GM19043 (cell line): ENCODE data around the gene TNC.

Experiments
- ATAC-seq: cut with Tn5 transposase; IDR thresholded peaks from one replicate; pipeline ENCODE4 v1.9.1; 2021; ENCODE audit warnings: low read depth; ENCODE audit not compliant: unreplicated experiment

TNC gene

DNA sequence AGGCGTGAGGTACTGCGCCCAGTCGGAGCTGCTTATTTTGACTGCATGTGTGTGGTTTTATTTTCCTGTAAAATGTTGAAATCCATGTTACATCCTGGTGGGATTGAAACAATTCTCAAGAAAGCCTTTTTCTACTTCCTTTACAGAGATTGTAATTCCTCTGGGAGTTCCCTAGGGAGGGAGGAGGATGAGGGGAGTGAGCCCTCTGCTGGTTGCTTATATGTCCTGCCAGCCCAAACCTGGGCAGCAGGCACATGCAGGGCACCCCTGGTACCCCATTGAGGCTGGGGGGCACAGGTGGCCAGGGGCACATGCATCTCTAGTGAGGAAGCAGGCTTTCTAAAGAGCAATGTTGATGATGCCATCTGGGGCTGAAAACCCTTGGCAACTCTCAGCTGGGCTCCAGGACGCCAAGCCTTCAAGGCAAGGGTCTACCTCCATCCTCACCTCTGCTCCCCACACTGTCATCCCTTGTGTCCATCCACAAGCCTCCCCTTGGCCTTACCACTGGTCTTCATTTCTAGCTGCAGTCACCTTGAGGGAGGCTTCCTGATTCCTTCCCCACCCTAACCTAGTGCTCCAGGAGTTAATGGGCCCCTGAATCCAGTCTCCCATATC lies 102.8 kb downstream of the TNC start:
- no peak for ATAC-seq

DNA sequence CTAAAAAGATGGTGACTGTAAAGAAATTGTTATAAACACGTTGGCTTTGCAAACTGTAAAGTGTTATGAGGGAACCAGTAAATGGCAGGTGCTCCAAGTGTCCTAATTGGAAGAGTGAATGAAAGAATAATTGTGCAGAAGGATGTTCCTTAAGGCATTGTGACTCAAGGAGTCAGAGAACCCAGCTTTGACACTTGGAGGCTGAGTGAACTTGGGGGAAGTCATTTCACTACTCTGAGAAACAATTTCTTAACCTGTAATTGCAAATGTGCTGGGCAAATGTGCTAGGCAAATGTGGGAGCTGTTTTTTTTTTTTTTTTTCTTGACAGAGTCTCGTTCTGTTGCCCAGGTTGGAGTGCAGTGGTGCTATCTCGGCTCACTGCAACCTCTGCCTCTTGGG lies 103.5 kb downstream of the TNC start:
- ATAC-seq, result no peak

DNA sequence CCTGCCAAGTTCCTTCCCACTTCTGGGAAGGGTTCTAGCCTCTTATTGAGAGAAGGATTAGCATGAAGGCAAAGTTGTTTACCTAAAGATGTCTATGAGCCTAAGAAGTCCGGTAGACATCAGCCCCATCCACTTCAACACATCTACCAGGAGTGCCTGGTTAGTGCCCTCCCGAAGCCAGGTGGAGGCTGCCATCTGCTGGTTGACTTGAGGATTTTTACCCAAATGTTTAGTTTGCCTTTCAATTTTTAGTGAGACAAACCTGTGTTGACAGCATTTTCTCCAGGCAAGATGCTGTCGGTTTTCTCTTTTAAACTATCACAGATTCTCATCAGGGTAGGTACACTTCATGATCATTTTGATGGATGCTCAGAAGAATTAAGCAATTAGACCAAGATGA lies 104.0 kb downstream of the TNC start:
- ATAC-seq, result no peak

DNA sequence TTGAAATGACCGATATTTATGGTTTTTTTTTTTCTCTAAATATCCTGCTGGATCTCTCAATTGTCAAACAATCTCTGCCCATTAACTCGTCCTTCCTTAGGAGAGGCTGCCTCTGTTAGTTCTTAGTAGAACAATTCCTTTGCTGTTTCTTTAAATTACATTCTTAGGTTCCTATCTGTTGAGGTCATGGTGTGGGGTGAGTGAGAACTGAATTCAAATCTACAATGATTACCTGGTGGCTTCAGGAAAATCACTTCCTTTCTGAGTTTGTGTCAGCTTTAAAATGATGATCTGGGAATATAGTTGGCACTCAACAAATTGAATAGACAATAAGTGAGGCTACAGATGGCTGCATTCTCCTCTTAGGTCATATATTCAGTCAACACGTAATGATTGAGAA lies 105.5 kb downstream of the TNC start:
- no peak for ATAC-seq

DNA sequence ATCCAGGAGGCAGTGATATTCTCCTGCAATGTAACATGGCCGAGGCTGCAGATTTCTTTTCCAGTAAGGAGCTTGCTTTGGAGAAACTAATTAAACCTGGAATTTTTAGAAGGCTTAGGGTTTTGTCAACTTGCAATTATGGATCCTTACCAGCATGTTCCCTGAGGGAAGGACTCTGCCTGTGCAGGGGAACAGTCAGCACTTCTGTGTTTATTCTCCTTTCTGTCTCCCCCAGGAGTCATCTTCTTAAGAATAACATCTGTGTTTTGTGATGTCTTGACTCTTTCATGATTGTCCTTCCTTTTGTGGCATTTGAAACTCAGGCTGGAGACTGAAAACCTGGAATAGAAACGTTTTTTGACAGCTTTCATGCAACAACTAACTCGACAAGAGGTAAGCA lies 107.1 kb downstream of the TNC start:
- ATAC-seq, result no peak

DNA sequence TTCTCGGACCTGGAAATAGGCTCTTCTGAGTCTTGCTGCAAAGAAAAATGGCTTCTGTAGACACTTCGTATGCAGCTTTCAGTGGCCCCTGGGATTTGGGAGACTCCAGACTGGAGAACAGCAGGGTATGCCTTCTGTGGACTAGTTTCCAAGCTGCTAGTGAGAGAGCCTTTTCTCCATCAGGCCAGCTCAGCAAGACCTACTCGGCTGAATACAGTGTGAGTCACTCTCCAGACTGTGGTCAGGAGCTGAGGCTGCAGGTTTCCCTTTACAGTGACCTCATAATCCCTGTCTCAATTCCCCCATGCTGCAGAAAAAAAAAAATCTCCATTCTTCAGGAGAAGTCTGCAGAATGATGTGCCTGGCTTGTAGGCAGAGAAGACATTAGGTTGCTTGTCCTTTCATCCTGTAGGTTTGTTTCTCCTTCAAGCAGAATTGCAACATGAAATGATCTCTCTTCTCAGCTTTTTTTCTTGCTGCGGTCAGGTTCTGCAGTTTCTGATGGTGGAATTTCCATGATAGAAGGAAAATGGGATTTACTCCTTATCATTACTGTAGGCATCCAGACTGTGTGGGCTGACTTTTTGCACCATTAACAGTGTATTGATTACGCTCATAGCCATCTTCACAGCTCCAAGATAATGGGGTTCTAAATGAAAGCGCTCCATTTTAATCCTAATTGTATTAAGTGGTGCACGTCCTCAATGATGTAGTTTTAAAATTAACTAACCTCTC lies 109.3 kb downstream of the TNC start:
- no peak for ATAC-seq

DNA sequence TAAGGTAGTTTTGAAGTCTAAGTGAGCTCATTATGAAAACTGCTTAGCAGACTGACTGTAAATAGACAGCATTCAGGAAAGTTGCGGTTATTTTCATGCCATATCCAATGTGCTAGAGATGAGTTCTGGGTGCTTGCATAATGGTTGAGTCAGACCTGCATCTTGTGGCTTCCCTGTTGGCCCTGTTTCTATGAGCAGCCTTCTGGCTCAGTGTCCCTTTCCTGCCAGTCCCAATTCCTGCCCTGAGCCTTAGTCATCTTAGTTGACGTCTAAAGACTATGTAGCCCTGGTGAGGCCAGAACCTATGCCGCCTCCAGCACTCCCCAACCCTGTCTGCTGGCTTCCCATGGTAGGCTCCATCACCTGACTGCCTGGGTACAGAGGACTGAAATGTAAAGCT lies 111.3 kb downstream of the TNC start:
- no peak for ATAC-seq

DNA sequence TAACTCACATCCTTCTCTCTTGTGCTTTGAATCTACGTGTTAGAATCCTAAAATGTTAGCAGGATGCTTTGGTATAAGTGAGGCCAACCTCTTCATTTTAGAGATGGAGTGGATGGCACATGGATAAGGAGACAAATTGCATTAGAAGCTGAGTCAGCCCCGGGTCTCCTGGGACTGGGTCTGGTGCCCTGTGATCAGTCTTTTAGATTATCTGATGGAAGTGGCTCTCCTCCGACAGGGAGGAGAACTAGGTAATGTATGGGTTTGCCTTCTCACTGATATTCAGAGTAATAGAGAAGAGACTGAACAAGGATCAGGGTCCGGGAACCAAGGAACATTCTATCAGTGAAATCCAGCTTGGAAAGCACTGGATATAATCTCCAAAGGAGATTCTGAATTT lies 112.6 kb downstream of the TNC start:
- ATAC-seq, result no peak

DNA sequence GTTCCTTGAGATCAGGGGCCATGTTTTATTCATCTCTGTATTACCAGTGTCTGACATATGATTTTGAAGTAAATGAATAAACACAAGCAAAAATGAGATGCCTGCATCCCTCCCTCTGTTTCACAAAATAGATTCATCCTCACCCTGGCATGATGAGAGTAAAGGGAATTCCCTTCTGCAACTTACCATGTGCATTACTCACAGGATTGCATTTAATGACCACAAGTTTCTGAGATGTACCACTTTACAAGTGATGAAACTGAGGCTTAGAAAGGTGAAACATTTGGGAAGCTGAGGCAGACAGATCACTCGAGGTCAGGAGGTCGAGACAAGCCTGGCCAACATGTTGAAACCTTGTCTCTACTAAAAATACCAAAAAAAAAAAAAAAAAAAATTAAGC lies 113.4 kb downstream of the TNC start:
- ATAC-seq, result no peak

DNA sequence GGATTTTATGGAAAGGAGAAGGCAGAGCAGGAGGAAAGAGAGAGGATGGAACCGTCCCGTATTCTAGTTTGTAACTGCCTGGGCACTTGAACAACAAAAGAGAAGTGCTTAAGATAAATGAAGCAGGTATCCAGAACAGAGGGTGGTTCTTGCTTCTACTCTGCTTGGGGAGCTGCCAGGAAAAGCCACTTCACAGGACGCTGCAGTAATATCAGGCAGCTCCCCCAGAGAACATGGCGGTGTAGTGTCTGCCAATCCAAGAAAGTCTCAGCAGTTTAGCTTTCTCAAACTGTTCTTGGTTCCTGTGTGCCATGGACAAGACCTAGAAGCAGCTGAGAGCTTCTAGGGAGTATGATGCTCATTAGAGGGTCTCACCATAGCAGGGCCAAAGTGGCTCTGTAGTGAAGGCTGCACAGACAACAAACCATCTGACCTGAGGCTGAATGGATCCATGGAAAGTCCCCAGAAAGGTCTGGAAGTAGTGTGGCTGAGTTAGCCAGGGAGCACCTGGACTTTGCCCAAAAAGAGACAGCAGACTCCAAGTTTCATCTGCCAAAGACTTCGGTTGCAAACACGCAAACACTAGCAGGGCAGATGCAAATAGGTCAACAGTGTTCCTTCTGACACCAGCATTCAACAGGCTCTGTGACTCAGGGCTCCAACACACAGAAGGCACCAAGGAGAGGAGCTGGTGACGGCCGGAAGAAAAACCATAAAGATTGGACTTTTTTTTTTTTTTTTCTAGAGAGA lies 115.4 kb downstream of the TNC start:
- no peak for ATAC-seq

DNA sequence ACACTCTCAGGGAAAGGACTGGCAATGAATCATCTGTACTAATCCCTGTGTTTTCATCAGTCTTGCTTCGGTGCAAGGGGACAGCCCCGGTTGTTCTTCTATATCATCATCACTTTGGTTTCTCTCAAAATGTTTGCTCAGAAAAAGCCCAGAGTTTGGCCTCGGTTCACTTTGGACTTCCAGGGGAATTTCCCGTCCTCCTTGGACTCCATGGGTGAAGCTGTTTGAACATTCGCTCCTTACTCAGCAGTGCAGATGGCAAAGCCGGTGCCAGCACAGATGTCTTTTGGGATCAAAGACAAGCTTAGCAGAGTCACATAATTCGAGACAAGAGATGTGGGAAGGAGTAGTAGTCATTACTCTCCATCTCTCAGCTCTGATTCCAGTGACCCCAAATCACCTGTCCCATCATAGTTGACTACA lies 117.7 kb downstream of the TNC start:
- ATAC-seq, result no peak

DNA sequence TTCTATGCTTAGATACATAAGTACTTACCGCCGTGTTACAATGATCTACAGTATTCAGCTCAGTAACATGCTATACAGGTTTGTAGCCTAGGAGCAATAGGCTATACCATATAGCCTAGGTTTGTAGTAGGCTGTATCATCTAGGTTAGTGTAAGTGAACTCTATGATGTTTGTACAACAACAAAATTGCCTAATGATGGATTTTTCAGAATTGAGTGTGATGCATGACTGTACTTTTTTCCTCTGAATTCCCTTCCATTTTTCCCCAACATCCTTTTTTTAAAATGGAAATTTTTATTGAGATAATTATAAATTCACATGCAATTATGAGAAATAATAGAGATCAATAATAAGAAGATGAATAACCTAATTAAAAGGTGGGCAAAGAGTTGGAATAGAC lies 119.6 kb downstream of the TNC start:
- no peak for ATAC-seq

DNA sequence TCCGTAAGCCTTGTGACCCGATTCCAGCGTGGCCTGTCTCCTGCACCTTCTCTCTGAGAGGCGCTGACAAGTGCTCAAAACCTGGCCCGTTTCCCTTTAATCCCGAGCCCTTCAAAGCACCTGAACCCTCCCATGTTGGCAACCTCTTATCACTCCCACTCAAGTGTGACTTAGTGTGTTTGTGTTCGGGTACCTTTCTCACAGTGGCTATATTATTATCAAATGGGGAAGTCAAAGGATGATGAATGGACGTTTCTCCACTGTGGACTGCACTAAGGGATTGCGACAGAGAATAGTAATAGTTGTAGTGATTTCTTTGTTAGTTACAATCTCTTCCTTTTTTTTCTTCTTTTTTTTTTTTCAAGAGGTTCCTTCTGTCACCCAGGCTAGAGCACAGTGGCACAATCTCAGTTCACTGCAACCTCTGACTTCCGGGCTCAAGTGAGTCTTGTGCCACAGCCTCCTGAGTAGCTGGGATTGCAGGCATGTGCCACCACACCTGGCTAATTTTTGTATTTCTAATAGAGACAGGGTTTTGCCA lies 122.2 kb downstream of the TNC start:
- no peak for ATAC-seq

DNA sequence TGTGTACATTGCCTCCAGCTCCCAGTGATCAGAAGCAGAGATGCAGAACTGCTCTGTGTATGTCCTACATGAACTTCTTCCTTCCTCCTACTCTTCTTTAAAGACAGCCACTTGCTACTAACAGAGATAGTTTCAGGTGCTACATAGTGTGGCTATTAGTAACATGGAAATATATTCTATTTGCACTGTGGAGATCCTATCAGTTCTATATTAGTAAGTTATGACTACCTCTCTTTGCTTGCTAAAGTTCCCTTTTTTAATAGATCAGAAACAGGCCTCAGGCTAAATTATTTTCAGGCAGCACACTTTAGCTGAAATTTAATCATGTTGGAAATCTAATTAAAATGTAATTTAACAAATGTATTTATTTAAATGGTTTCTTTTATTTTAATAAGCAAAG lies 123.2 kb downstream of the TNC start:
- ATAC-seq, result no peak

DNA sequence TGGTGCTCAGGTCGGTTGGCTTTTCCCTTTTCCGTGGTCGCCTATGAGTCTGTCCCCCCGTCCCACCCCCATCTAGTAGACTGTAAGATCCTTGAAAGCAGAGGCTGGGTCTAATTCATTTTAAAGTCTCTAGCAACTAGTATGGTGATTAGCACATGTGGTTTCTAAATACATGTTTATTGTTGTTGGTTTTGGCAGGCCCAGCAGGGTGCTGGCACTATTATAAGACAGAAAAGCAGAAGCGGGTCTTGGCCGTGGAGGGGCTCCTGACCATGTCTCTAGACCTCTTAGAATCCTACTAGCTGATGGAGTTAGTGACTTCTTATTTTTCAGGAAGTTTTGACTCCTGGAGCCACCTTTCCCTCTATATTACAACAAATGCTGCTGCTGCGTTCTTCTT lies 126.1 kb downstream of the TNC start:
- no peak for ATAC-seq

DNA sequence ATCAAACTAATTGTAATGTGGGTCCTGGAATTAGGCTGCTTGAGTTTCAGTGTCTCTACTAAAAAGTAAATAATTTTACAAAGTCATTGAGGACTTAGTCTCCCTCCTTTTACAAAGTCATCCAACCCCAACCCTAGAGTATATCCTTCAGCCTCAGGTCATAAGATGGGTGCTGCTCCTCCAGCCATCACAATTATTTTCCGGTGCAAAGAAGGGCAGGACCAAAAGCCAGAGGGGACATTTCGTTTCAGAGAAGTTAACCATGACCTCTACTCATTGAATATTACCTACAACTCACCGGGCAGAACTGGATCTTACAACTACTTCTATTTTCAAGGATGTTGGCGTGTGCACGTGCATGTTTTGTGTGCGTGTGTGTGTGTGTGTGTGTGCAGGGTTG lies 127.1 kb downstream of the TNC start:
- ATAC-seq, result no peak

DNA sequence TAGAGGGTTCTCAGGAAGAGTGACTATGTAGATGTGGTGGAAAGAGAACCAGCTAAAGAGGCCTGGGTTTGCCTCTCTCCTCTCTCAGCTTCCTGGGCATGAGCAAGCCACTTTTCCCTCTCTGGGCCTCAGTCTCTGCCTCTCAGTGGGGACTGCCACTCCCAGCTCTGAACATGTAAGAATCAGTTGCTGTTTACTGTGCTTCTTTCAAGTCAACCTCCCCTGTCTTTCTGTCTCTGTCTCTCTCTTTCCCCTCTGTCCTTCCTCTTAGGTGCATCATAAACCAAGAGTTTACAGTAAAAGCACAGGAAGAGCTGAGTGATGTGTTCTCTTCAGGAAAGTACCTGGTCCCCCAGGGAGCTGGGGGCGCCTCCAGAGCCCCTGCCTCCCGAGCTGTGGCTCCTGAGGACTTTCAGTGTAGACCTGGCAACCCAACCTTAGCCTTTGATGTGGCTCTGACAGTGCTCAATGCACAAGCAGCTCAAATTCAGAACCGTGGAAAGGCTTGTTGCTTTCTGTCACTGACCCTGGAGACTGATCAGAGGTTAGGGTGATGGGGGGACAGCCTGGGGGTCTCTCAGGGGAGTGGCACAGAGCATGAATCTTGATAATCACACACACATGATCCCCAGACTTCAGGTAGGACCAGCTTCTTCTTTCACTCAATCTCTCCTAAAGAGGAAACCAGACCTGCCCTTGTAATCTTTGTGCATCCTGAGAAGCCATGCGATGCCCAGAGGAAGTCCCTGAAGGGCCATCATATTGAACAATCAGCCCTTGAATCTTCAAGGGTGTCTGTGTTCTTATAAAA lies 128.2 kb downstream of the TNC start:
- ATAC-seq, result peak; percentile 57

DNA sequence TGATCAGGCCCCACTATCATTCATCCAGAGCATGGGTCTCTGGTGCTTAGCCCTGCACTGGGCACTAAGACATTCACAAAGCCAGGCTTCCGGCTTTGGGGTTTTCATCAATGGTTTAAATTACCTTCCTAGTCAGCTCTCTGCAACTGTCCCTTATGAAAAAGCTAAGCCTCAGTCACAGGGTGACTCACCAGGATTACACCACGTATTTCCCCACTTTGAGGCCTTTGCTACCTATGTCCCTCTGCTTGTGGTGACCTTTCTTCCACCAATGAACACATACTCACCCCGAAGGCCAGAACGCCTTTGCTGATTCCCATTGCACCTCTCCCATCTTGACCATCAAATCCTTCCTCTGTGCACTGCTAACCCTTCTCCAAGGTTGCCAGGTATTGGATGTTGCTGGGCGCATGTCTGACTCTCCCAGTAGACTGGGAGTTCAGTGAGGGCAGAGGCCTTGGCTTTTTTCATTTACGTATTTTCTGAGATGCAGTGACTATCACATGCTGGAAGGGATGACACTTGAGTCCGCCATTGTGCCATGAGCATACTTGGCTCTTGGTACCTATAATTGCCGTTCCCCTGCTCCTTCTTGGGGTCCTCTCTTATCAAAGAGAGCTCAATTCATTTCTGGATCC lies 128.9 kb downstream of the TNC start:
- no peak for ATAC-seq

DNA sequence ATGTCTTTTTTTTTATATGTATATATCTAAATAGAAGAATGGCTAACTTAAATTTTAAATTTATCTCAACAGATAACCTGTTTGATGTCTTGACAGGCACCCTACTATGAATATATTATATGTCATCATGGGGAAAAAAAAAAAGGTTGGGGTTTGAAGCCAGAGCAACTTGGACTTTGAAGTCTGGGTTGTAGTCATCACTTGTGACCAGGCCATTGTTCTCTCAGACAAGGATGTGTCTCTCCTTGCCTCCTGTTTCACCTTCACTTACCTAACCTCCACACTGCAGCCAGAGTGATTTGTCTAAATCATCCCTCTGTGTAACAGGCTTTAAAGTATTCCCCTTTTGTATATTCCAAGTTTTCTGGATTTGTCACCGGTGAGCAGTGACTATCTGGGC lies 130.8 kb downstream of the TNC start:
- ATAC-seq, result no peak

DNA sequence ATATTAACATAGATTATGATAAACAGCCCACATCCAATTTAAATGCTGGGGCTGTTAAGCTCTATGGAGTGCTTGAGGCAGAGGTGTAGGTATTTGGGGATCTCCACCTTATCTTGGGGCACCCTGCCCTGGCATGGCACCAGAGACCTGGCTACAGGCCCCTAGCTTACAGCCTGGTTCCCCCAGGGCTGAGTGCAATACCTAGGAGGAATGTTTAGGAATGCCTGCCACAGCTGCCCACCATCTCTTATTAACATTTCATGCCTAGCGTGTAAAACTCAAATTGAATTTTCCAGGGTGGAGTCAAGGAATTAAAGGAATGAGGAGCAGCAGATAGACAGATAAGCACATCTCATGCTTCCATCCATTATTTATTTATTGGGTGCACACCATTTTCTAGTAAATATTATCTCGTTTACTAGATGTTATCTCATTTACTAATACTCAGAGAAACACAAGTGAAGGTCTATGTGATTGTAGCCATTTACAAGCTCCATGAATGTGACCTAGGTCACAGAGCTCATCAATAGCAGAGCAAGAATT lies 131.9 kb downstream of the TNC start:
- no peak for ATAC-seq
